DMS53 treated with DMSO at 0.1 percent for 48 hours (cell line): ENCODE measurements around the gene LMF1.

Source experiments
- DNase-seq: peaks from one replicate; lab custom pipeline; 2025; ENCODE audit not compliant: unreplicated experiment; lab: John Stamatoyannopoulos, UW

Gene LMF1

DNA sequence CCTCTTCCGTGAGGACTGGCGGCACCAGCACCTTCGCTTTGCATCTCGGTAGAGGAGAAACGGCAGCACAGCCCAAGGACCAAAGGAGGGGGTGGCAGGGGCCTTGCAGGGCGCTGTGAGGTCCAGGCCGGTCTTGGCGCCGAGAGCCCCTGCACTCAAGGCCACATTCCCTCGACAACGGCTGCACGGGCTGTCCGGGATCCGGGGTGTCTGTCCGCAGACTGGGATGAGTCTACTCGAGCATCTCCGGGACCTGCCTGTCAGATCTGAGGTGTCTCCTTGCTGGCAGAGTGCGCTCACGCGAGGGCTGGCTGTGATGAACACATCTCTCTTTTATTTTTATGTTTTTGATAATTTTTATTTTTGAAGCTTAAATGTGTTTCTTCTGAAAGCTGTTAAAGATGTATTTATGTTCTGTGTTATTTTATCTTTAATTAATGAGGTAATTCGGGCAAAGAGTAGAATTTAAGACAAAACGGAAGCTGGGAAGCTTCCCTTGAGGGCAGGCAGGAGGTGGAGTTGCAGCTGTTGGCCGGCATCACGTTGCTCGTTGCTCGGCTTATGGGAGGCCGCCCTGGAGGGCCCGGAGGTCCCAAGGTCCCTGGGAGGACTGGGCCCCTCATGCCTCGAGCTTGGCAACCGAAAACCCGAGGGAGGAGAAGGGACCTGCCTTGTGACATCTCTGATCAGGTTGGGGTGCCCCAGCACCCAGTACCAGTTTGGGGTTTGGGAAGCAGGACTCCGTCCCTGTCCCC, 15.0 kb upstream of the LMF1 start:
- no peak for DNase-seq

DNA sequence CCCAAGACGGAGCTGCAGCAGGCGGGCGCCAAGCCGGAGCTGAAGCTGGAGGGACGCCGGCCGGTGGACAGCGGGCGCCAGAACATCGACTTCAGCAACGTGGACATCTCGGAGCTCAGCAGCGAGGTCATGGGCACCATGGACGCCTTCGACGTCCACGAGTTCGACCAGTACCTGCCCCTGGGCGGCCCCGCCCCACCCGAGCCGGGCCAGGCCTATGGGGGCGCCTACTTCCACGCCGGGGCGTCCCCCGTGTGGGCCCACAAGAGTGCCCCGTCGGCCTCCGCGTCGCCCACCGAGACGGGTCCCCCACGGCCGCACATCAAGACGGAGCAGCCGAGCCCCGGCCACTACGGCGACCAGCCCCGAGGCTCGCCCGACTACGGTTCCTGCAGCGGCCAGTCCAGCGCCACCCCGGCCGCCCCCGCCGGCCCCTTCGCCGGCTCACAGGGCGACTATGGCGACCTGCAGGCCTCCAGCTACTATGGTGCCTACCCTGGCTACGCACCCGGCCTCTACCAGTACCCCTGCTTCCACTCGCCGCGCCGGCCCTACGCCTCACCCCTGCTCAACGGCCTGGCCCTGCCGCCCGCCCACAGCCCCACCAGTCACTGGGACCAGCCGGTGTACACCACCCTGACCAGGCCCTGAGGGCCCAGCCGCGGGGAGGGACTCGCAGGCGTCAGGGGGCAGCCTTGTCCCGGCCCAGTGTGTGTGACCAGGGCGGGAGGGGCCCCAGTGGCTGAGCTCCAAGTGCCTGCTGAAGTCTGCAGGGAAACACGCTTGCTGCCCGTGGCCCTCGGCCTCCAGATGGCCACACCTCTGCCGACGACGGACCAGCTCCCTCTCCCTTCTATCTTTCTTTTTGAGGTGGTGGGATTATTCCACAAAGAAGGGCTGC, 14.2 kb upstream of the LMF1 start:
- no peak for DNase-seq

DNA sequence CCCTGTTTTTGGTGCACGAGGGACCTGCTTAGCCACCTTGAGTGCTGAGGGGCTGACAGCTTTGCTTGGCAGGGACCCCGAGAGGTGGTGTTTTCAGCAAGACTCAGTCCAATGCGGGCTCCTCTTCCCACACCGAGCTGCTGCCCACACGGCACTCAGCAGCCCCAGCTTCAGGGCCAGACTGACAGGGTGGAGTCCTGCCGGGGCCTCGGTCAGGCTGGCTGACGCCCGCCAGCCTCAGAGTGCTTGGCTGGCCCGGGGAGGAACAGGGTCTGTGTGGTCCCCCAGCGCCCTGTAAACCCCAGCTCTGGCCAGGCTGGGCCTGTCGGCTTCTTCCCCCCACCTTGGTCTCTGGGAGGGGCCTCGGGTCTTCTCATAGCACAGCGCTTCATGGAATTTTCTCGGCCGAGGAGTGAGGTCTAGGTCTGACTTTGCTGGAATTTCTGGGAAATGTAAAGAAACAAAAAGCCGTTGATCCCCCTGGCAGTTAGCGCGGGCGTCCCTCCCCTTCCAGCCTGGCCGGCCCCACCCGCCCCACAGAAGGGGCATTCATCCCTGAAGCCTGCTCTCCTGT, 13.4 kb upstream of the LMF1 start:
- DNase-seq = no peak

DNA sequence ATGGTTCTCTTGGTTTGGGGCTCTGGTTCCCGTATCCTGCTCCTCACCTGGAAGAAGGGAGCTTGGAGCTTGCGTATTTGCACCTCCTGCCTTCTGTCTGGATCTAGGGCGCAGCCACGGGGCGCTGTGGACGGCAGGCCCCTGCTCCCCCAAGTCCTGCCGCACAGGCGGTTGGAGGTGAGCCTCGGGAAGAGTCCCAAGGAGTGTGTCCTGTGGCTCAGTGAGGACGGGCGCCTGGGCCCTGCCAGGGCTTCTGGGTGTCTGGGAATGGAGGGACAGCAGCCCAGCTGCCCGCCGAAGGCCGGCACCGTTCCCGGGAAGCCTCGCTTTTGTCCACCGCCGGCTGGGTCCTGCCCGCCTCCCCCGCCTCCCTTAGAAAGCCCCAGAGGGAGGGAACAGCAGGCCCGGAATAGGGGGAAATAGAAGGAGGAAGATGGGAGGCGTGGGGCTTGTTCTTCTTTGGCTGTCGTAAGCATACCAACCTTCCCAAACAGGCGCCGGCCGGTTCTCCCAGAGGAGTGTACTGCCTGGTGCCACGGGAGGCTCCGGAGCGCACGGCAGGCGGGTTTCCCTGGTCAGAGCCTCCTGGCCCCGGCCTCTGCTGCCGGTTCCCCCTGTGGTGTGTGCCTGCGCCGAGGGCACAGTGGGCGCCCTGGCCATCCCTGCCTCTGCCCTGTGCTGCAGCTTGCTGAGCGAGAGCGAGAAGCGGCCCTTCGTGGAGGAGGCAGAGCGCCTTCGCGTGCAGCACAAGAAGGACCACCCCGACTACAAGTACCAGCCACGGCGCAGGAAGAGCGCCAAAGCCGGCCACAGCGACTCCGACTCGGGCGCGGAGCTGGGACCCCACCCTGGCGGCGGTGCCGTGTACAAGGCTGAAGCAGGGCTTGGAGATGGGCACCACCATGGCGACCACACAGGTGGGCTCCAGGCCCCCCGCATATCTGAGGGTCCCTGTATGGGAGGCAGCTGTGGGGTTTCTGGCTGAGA, 12.6 kb upstream of the LMF1 start:
- no peak for DNase-seq

DNA sequence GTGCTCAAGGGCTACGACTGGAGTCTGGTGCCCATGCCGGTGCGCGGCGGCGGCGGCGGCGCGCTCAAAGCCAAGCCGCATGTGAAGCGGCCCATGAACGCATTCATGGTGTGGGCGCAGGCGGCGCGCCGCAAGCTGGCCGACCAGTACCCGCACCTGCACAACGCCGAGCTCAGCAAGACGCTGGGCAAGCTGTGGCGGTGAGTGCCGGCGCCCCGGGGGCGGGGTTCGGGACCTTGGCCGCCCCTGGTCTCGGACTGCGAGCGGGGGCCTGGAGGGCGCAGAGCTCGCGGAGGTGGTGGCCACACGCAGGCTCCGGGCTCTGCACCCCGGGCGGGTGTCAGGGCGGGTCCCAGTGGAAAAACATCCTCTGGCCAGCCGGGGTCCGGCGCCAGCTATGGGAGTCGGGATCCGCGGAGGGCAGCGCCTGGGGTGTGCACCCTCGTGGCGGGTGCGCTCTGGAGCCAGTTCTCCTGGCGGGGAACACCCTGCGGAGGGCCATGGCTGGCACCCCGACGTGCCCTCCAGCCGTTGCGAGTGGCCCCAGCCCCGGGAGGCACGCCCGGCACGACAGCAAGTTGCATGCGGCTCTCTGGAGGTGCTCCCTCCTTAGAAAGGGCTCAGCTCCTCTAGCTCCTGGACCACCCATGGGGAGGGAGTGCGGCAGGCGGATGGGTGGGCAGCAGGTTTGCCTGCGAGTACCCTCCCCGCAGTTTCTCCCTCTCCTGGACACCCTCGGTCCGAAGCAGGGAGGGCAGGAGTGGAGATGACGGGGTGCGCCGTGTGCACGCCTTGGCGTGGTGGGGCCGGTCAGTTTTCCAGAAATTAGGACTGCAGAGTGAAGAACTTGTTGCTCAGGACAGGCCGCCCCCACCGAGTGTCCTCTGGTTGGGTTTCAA, 11.6 kb upstream of the LMF1 start:
- no peak for DNase-seq

DNA sequence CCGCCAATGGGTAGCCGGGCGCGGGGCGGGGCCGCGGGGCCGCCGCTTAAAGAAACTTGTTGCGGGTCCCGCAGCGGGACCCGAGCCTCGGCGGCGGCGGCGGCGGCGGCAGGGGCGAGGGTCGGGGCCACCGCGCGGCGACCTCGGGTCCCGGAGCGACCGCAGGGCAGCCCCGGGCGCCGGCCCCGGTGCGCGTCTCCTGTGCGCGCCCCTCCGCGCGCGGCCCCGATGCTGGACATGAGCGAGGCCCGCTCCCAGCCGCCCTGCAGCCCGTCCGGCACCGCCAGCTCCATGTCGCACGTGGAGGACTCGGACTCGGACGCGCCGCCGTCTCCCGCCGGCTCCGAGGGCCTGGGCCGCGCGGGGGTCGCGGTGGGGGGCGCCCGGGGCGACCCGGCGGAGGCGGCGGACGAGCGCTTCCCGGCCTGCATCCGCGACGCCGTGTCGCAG, 10.9 kb upstream of the LMF1 start, which contains the start of gene SOX8:
SOX8 (plus strand) TSS at position 76 of the 450 bp plus-strand sequence; CDS start at position 229, 153 bp downstream.
- no peak for DNase-seq

DNA sequence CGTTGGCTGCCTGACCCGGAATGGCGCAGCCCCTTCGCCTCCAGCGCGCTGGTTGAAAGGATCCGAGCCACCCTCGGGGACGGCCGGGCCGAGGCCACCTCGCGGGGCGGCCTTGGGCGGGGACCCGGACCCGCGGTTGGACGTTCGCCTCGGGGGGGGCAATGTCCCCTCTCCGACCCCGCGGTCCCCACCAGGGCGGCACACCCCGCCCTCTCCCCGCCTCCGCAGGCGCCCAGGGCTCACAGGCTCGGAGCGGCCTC, 9.7 kb upstream of the LMF1 start:
- no peak for DNase-seq

DNA sequence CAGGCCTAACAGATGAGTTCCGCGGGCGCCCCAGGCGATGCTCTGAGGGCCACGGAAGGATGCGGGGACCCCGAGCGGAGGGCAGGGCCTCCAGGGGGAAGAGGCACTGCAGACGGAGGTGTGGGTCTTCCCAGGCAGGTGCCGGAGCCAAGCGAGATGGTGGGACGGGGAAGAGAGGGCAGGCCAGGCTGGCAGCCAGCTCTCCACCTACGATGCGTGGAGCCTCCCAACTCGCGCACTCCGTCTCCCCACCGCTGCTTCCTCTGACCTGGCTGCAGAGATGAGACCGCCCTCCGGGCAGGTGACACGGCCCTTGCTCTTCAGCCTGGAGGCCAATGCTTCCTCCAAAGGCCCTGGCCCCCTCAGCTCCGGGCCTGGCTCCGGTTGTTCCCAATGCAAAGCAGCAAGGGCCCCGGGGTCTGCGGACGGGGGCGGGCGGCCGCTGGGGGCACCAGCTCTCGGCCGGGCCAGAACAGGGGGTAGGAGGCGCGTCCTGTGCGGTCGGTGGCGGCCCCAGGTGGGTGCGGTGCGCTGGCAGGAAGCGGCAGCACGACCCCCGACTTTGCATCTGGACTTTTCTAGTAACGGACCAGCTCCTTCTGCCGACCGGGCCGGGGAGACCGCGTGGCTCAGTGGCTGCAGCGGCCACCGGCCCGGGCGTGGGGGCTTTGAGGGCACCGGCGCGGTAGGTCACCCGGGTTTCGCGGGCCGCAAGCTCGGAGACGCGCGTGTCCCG, 9.2 kb upstream of the LMF1 start:
- DNase-seq = no peak

DNA sequence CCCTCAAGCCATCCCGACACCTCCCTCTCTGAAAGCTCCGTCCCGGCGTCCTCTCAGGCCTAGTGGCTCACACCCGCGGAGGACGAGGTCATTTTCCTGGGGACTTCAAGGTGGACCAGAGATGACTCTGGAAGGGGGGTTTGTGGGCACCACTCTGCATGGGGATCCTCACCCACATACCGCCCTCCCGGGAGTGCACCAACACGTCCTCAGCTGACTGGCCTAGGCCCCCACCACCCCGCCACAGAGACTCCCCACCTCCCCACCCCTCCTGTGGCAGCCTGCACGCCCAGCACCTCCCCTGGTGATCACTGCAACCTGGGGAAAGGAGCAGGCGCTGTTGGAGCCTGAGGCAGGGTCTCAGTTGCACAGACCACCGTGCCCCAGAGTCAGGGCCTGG, 8.4 kb upstream of the LMF1 start:
- no peak for DNase-seq

DNA sequence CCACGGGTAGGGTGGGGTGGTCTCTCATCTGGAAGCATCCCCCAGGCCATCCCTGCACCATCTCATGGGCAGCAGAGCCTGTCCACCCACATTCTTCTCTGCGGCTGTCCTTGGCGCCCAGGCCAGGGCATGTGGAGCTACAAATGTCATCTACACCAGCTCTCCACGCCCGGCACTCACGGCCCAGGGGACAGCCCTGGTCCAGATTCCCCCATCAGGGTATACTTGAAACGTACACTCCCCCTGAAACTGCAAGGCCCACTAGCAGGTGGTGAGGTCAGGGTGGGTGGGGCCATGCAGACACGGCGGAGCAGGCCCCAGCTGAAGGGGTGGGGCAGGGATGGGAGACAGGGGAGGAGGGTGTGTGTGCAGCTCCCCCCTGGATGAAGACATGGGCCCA, 7.6 kb upstream of the LMF1 start:
- DNase-seq = no peak

DNA sequence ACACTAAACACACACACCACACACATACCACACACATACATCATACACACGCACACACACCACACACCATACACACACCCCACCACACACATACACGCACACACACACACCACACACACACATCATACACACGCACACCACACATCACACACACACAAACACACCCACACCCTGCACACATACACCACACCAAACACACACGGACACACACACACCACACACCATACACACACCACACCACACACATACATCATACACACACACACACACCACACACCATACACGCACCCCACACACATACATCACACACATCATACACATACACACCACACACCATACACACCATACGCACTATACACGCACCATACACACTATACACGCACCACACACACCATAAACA, 7.1 kb upstream of the LMF1 start:
- DNase-seq = no peak

DNA sequence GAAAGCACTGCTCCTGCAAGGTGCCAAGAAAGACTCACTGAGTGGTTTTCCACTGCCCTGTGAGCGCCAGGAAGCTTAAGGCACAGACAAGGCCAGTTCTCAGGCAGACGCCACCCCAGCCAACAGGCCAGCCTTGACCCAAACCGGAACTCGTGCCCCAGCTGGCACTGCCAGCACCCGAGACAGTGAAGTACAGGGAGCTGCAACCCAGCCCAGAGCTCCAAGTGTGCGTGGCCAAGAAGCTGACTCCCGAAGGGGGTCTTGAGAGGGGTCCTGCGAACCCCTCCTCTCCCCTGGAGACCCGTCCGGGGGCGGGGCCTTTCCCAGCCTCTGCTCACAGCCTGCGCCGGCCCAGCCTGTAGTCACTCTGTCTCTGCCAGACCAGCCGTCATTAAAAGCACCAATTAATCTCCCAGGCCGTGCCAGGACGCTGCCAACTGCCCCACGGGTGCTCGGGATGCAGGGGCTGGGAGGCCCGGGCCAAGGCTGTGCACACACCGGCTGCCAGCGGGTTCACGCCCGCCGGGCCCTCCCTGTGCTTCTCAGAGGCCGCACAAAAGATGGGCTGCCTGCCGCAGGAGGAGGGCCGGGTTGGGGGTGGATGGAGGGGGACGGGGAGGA, 6.4 kb upstream of the LMF1 start:
- no peak for DNase-seq

DNA sequence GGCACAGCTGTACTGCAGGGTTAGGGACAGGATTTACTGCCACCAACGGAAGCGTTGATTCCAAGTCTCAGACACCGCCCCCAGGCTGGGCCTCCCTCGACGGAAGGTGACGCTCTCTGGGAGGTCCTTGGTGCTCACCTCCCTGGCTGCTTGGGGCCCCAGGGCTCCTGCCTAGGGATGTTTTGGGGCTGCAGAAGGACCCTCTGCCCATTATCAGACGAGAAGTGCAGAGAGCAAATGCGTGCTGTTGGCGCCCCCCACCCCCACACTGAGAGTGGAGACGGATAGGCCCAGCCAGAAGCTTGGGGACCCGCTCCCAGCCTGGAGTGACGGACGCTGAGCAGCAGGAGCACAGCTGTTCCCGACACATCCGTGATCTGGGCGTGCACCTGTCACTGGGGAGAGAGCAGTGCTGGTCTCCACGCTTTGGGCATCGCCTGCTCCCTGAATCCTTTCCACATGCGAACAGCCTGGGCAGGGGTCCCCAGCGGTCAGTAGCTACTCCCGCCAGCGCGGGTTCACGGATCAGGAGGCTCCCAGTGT, 5.7 kb upstream of the LMF1 start:
- DNase-seq = no peak

DNA sequence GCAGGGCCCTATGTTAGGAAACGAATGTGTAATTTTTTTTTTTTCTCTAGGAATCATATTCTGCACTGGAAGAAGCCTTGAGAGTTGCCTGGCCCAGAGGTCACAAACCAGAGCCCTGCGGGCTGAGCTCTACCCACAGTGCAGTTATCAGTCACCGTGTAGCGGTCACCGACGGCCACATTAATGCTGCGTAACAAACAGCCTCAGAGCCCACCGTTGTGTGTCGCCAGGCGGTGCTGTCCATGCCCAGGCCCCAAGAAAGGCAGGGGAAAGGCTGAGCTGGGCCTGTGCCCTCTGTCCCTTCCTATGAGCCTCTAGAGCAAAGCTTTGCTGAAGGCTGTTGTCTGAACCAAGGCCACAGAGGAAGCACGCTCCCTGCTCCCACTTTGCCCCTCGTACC, 4.5 kb upstream of the LMF1 start:
- DNase-seq = no peak

DNA sequence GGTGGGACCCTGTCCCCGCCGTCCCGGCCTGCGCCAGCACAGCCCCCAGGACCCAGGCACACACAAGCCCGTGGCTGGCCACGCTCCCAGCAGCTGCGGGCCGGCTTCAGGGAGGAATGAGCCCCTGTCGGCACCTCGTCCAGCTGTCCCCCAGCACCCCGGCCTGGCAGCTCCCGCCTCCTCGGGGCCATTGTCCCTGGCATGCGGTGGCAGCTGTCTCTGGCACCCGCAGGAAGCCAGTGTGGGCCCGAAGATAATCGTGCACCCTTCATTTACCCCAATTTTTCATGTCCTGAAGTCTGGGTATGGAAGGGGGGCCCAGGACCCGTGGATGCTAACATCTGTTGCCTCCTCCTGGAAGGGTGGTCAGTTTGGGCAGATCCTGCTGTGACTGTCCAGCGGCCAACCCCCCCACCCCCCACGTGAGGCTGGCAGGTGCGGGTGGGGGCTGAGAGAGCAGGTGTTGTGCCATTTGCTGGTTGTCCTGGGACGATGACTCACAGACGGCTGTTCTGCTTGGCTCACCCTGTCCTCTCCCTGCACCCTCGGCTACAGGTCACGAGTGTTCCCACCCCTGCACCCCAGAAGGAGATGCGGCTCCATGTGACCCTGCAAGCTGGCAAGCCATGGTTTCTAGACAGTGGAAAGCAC, 4.0 kb upstream of the LMF1 start:
- DNase-seq = no peak

DNA sequence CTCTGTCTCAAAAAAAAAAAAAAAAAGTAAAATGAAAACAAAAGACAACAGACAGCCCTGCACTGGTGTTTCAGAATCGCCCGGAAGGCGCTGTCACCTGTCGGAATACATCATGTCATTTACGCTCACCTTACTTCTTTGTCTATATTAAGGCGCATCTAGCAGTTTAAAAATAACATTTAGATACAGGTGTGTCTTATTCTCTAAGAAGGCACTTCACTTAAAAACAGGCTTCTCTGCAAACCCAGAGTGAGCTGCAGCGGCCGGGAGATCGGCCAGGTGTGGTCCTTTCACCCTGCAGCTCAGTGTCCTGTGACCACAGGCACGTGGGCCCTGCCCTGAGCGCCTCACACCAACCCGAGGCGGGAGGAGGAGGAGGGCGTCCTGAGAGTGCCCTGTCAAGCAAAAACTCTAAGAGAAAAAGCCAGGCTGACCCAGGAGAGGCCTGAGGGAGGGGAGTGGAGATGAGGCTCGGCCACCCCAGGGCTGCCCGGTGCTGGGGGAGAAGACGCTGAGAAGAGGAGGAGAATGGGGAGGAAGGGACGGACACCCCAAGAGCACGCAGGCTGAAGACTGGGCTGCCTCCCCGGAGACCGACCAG, 3.3 kb upstream of the LMF1 start:
- no peak for DNase-seq

DNA sequence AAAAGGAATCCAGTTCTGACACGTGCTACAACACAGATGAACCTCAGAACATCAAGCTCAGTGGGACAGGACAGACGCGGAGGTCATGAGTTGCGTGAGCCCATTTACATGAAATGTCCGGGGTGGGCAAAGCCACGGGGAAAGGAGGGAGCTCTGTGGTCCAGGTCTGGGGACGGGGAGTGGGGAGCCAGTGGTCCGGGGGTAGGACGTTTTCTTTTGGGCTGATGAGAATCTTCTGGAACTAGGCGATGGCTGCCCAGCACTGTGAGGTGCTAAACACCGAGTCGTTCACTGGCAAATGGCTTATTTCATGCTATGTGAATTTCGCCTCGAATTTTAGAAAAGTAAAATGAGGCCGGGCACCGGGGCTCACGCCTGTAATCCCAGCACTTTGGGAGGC, 2.6 kb upstream of the LMF1 start:
- DNase-seq = no peak
